Measurements from ENCODE around the gene CEP97.

CEP97 gene

GRCh38 chr3:101817992-101818391 lies 93.6 kb downstream of the CEP97 start:
- no peak for DNase-seq

- no peak for DNase-seq
Measured at GRCh38 chr3:101819649-101820206, 95.3 kb downstream of the CEP97 start.
